ENCODE measurements around the gene CFAP74. TPM values are rescaled to one million over a fixed set of nuclear protein-coding genes. Genes with fewer than 3 reads are reported as not detected.

Gene CFAP74
- total and polyA plus RNA-seq, 7 donors: 0.03 to 0.27 TPM; not detected in 5

GRCh38 chr1:1955621-1956094, 47.9 kb downstream of the CFAP74 start:
- Histone ChIP-seq H3K27ac (no peak overlapping the region), H3K4me3 (no peak overlapping the region), H3K4me1 (peaks cover 0 to 9% (median 7%) of the 10 kb centered on the region in 4 donors), H3K27me3 (peaks cover 0 to 55% (median 19%) of the 10 kb centered on the region in 3 donors), H3K9me3 (peaks cover 0 to 5% (median 0%) of the 10 kb centered on the region in 4 donors), H3K36me3 (no peaks in the 10 kb centered on the region)
- TF ChIP-seq POLR2AphosphoS5 (IDR thresholded peaks at IDR 0.05) (no peak), CTCF (IDR thresholded peaks at IDR 0.05) (no peak), EP300 (IDR thresholded peaks at IDR 0.05) (no peak), POLR2A (IDR thresholded peaks at IDR 0.05) (no peak)
- intact Hi-C loops (cut with DNase I): no loop called here
- no peak for DNase-seq
- WGBS, 2 donors: 80% methylated on average over 14 of the region's 14 CpGs

- H3K27me3 ChIP-seq: peaks cover 0 to 55% (median 13%) of the 10 kb centered on the region in 3 donors
- no peaks in the 10 kb centered on the region for H3K36me3 ChIP-seq
- intact Hi-C loops (cut with DNase I): no loop called here
- no peak overlapping the region for H3K4me3 ChIP-seq
- WGBS, 2 donors: 75 to 93% methylated on average over 46 of the region's 46 CpGs
- H3K9me3 ChIP-seq: peaks cover 0 to 5% (median 0%) of the 10 kb centered on the region in 4 donors
- no peak for DNase-seq
- H3K27ac ChIP-seq: no peak overlapping the region
- TF ChIP-seq EP300 (IDR thresholded peaks at IDR 0.05) (no peak), POLR2A (IDR thresholded peaks at IDR 0.05) (no peak), CTCF (IDR thresholded peaks at IDR 0.05) (no peak), POLR2AphosphoS5 (IDR thresholded peaks at IDR 0.05) (no peak)
- H3K4me1 ChIP-seq: peaks cover 0 to 5% (median 5%) of the 10 kb centered on the region in 4 donors
Observed at GRCh38 chr1:1954831-1955441, 48.6 kb downstream of the CFAP74 start.

- WGBS, 2 donors: 89 to 93% methylated on average over 9 of the region's 9 CpGs
- TF ChIP-seq POLR2AphosphoS5 (IDR thresholded peaks at IDR 0.05): no peak
- no peak for TF ChIP-seq POLR2A (IDR thresholded peaks at IDR 0.05)
- TF ChIP-seq CTCF (IDR thresholded peaks at IDR 0.05): no peak
- no peak for TF ChIP-seq EP300 (IDR thresholded peaks at IDR 0.05)
- intact Hi-C loops (cut with DNase I): no loop called here
- Histone ChIP-seq H3K27ac (no peak overlapping the region), H3K4me3 (no peak overlapping the region), H3K4me1 (no peaks in the 10 kb centered on the region), H3K36me3 (no peaks in the 10 kb centered on the region), H3K9me3 (peaks cover 0 to 5% (median 0%) of the 10 kb centered on the region in 4 donors), H3K27me3 (peaks cover 0 to 47% (median 4%) of the 10 kb centered on the region in 3 donors)
- DNase-seq: no peak
Observed at GRCh38 chr1:1954015-1954414, 49.6 kb downstream of the CFAP74 start.

- peaks cover 0 to 5% (median 0%) of the 10 kb centered on the region in 4 donors for H3K9me3 ChIP-seq
- 84% methylated on average over 5 of the region's 5 CpGs for WGBS, 2 donors
- intact Hi-C loops (cut with DNase I): no loop called here
Observed at GRCh38 chr1:1950940-1951339, 52.6 kb downstream of the CFAP74 start.

More at GRCh38 chr1:1950940-1951339, 52.6 kb downstream of the CFAP74 start:
- no peak for DNase-seq
- Histone ChIP-seq H3K27ac (no peak overlapping the region), H3K36me3 (no peaks in the 10 kb centered on the region), H3K4me1 (no peaks in the 10 kb centered on the region), H3K27me3 (peaks cover 0 to 31% (median 0%) of the 10 kb centered on the region in 3 donors), H3K4me3 (no peak overlapping the region)
- TF ChIP-seq EP300 (IDR thresholded peaks at IDR 0.05): no peak
- no peak for TF ChIP-seq POLR2A (IDR thresholded peaks at IDR 0.05)
- no peak for TF ChIP-seq CTCF (IDR thresholded peaks at IDR 0.05)
- no peak for TF ChIP-seq POLR2AphosphoS5 (IDR thresholded peaks at IDR 0.05)

Data from sigmoid colon (tissue), 7 donors.